HG03139 (cell line): Measurements from ENCODE around the gene CLCNKA.
"Not testable (repeated sequence)": the region's sequence is repeated elsewhere in the genome, so short reads cannot be mapped to it uniquely, and the experiment has no call there.

Experiments used
- ATAC-seq: cut with Tn5 transposase; IDR thresholded peaks from one replicate; pipeline ENCODE4 v1.9.1; 2021; ENCODE audit not compliant: unreplicated experiment

Gene CLCNKA

DNA sequence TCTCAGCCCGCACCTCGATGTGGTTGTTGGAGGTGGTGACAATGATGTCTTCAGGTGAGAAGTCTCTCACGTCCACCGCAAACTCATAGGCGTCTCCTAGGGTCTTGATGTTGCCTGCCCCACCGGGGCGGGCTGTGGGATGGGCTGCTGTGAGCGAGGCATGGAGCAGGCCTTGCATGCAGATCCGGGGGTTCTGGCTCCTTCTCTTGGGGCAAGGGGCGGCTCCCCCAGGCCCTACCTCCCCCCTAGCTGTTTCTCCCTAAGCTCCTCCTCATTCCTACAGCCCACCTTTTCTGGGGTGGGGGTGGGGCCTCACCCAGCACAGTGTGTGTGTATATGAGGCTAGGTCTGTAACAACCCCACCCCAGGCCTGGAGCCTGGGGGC is 4.8 kb upstream of the CLCNKA start:
- no peak for ATAC-seq

DNA sequence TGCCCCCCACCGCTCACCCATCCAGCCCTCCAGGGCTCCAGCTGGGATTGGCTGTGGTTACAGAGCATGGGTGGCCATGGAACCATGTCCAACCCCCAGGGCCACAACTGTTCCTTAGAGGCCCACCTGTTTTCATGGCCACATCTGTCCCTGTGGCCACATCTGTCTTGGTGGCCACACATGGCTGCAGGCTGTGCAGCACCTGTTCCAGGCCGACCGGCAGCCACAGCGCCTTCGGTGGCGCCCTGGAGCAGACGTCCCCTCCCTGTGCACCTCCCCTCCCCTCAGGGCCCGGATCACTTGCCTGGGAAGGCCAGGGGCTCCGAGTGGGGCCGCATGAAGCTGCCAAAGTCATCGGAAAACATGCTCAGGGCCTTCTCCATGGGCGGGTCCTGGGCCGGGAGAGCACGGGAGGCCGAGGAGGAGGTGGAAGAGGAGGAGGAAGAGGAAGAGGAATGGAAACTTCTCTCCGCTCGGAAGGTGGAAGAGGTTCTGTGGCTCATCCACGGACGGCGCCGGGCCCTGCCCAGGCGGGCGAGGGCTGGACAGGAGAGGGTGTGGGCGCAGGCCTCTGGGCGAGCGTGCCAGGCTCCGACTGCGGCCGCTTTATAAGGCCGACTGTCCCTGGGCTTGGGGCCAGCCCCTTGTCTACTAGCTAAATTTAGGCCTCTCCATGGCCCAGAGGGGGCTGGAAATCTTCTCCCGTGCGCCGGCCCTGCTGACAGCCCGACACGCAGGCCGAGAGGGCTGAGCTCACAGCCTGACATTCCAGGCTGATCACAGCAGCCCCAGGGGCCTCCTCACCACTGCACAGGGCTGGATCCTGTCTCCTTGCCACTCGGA is 4.2 kb upstream of the CLCNKA start, which contains the start of gene HSPB7:
TSS of gene HSPB7 (minus strand) at position 583 of the 843 bp plus-strand sequence. CDS start at position 503, 80 bp downstream.
- ATAC-seq, result no peak

DNA sequence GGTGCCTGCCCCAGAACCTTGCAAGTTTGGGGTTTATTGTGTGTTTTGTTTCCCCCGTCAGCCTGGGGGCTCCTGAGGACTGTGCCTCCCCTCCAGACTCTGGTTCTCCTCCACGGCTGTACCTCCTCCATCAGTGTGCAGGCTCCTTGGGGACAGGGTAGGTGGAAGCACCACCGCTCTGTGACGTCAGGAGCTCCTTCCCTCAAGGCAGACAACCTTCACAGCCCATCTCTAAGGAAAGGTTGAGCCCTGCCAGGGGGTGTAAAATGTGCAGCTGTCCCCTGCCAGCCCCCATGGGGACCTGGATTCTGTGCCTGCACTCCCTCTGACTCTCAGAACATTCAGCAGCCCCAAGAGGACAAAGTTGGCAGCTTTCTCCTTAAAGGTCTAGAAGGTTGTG is 3.5 kb upstream of the CLCNKA start:
- ATAC-seq, result no peak

DNA sequence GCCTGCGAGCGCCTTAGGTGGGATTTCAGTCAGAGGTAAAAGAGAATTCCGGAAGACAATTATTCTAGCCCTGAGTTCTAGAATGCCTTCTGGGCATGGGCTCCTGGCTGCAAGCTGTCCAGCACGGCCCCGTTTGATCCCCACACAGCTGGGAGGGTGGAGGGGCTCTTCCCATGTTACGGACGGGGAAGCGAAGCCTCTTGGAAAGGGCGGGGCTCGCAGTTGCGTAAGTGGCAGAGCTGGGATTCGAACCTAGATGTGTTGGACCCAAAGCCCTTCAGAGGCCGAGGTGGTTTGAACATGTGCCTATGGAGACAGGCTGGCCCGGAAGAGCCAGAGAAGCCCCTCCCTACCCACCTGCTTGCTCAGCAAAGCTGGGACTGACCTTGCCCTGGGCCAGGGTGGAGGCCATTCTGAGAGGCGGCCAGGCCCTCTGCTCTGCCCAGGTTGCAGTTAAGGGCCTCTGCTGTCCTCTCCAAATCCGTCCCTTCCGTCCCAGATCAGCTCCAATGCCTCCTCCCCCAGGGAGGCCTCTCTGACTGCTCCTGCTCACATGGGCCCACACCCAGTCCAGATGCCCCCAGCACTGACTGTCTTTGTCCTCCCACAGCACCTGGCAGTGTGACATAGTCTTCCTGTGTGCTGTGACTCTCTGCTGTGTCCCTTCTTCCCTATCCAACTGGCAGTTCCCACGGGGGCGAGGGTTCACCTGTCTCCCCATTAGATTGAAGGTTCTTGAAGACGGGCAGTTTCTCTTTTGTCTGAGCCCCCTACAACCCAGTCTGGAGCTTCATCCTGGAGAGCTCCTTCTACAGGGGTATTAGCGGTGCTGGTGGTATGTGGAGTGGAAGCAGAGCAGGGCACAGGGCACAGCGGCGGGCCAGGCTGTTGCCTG is 2.8 kb upstream of the CLCNKA start:
- no peak for ATAC-seq

DNA sequence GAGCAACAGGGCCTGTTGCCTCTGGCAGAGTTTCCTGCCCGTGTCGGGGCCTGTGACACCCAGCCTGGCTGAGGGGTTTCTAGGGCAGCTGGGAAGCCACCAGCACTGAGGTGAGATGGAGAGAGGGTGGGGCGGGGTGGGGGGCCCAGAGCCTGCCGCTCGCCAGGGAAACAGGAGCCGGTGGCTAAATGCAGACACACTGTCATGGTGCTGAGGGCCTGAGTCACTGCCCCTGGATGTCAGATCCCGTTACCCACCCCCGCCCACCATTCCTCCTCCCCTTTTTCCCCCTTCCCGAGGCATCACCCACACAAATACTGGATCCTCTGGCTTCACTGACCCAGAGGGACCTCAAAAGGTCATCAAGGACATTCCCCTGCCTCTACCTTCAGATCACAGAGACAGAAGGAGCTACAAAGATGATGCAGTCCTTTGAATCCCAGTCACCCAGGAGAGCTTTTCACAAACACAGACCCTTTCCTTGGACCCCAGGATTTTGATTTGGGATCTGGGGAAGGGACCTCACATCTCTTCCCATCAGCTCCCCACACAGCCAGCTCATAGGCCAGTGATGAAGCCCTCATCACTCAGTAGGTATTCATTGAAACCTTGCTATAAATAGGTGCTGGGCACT is 2.1 kb upstream of the CLCNKA start:
- no peak for ATAC-seq

DNA sequence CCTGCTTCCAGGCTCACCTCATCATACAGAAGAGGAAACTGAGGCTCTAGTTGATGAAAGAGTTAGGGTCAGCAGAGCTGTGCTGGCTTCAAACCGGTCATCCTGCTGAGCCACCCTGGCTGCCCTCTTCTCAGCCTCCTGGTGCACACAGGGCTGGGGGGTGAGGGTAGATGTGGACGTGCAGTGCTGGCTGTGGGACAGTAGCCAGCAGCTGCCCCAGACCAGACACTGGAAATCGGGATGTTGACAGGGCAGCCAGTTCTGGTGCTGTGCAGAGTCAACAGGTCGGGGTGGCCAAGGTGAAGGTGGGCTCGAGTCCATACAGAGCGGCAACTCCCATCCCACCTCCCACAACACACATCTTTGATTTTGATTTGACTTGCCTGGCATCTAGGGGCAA is 1.5 kb upstream of the CLCNKA start:
- no peak for ATAC-seq

DNA sequence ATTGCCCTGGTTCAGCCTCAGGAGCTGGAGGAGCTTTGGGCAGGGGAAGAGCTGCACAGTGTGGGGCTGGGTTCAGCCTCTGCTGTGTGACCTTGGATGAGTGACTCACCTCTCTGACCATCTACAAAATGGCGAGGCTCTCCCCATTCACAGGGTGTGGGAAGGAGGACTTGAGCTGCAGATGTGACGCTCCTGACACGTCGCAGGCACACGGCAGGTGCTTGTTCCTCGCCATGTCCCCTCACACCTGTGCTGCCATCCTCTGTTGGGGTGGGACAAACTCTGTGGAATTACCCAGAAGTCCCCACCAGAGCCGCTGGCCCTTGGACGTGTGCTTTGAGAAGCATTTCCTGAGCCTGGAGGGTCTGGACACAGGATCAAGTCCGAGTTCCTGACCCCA is 958 bp upstream of the CLCNKA start:
- not testable (repeated sequence) for ATAC-seq

DNA sequence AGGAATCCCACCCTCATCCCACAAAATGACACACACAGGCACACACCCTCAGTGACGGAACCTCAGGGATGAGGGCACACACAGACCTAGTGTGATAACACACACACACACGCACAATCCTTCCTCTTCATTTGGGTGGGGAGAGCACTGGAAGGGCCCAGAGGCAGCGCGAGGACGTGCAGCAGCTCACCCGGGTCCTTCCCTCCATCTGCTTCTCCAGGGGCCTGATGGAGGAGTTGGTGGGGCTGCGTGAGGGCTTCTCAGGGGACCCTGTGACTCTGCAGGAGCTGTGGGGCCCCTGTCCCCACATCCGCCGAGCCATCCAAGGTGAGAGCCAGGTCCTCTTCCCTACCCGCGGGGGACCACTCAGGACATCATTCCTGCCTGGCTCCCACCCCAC is 557 bp downstream of the CLCNKA start:
- no peak for ATAC-seq

DNA sequence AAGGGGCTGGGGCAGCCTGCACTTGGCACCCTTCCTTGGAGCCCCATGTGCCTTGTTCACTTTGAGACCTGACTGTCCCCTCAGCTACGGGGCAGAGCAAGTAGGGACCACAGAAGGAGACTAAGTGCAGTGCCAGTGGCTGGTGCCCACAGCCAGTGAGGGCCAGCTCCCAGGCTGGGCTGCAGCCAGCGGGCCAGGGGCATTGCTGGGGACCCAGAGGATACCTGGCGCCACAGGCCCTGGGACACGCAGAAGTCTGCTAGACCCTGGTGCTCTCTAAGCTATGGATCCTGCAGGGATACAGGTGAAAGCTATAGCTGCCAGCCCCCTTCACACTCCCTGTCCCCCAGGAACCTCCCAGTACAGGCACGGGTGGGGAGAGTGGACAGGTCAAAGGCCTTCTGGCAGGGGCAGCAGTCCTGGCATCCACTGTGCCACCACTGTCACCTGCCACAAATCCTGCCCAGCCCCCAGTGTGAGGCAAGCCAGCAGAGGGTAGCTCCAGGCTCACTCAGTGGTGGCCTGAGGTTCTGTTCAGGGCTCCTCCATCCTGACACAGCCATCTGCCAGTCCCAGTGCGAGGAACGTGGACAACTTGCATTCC is 1.3 kb downstream of the CLCNKA start:
- no peak for ATAC-seq

DNA sequence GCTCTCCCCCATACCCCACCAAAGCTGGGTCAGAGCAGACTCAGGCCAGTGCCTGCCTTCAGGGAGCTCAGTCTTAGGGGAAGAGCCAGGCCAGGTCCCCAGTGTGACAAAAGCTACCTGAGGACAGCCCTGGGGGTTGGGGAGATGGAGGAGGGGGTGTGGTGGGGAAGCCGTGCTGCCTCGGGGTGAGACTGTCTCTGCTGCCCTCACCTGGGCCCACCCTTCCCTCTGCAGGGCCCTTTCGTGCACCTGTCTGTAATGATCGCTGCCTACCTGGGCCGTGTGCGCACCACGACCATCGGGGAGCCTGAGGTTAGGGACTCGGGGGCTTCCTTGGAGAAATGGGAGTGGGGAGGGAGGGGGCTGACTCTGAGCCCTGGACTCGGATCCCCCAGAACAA is 4.5 kb downstream of the CLCNKA start:
- ATAC-seq, result not testable (repeated sequence)

DNA sequence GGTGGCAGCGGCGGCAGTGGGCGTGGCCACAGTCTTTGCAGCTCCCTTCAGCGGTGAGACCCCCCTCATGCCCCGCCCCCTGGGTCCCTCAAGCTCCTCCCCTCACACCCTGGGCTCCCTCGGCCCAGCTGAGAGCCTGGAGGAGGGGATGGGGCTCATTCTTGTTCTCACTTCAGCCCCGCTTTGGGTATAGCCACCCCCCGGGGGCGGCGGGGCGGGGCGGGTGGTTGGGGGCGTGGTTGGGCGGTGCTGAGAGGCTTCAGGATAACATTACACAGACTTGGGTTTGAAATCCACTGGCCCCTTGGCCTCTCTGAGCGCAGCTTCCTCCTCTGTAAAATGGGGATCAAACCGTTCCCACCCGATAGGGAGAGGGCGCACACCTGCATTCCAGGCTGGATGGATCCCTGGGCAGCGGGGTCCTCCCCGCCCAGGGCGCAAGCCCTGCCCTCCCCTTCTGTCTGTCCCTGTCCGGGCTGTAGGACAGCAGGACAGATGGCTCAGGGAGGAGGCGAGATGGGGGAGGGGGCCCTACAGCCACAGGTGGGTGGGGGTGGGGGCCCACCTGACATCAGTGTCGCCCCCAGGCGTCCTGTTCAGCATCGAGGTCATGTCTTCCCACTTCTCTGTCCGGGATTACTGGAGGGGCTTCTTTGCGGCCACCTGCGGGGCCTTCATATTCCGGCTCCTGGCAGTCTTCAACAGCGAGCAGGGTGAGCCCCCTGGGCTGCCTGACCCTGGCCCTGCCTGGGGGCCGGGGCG is 5.1 kb downstream of the CLCNKA start:
- no peak for ATAC-seq

DNA sequence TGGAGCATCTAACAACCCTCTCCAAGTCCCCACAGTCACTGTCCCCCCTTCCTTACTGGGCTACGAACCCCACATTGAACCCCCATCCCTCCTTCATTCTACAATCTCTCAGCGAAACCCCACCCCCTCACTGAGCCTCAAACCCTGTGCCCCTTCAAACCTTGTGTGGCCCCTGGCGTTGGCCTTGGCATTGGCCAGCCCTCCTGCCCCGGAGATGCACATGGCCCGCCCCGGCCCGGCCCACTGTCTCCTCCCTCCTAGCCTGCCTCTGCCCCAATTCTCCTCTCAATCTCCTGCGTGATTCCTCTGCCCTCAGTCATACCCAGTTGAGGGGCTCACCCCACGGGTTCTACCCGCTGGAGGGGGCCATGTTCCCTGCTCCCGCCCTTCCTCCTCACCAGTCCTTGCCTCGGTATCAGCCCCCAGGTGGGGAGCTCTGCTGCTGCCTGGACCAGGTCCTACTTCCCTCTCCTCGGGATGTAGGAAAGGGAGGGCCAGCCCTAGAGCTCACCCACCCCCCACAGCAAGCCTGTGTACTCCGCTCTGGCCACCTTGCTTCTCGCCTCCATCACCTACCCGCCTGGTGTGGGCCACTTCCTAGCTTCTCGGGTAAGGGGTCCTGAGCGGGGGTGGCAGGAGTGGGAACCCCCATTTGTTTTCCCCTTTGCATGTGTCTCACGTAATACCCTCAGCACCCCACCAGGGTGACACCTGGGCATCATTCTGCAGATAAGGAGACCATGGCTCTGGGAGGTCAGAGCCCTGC is 6.6 kb downstream of the CLCNKA start:
- no peak for ATAC-seq

DNA sequence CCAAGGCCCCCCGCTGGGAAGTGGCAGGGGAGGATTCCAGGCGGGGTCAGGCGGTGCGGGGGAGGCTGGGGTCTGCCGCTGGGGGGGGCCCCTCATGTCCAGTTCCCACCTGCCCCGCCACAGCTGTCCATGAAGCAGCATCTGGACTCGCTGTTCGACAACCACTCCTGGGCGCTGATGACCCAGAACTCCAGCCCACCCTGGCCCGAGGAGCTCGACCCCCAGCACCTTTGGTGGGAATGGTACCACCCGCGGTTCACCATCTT is 7.1 kb downstream of the CLCNKA start:
- not testable (repeated sequence) for ATAC-seq

DNA sequence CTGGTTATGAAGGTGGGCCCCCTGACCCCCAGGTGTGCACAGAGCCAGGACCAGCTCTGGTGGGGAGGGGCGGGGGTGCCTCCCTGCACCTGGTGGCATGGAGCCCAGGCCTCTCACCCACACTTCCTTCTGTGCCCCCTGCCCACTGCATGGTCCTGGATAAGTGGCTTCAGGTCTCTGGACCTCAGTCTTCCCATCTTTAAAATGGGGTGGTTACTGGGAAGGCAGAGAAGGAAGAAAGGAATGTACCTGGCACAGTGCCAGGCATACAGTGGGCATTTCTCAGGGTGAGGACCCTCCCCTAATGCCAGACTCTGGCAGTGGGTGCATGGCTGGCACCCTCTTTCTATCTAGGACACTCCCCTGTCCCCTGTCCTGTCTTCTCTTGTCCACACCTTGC is 7.5 kb downstream of the CLCNKA start:
- ATAC-seq, result no peak

DNA sequence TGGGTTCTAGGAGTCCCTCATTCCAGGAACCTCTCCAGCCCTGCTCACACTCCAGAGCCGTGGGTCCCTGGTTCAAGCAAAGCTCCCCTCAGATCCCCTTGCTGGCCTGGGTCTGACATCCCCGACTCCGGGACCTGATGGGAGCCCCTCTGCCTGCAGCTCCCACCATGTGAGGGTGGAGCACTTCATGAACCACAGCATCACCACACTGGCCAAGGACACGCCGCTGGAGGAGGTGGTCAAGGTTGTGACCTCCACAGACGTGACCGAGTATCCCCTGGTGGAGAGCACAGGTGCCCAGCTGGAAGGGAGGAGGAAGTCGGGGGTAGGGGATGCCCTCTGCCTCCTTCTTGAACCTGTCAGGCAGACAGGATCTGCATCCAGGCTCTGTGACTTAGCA is 9.7 kb downstream of the CLCNKA start:
- no peak for ATAC-seq

DNA sequence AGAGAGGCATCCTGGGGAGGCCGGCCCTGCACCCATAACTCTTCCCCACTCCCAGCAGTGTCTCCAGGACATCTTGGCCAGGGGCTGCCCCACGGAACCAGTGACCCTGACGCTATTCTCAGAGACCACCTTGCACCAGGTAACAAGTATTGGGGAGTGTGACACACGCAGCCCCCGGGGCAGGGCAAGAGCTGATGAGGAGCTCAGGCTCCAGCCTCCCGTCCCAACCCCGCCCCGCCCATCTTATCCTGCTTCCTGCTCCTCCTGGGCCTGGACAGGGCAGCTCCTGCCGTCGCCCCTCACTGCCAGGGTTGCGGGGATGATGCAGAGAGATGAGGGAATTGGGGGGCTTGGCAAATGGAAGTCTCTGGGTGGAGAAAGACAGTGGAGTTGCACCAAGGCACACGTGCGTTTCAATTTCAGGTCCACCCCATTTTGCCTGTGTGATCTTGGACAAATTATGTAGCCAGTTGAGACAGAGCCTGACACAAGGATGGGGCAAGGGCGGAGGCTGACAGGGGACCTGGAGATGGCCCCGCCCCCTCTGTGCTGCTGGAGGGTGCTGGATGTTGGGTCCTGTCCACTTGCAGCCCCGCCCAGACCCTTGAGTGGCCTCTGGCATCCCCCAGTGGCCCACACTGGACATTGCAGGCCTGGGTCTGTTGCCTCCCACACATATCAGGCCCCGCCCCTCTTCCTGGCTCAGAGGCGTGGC is 10.7 kb downstream of the CLCNKA start:
- ATAC-seq, result peak; percentile 61

DNA sequence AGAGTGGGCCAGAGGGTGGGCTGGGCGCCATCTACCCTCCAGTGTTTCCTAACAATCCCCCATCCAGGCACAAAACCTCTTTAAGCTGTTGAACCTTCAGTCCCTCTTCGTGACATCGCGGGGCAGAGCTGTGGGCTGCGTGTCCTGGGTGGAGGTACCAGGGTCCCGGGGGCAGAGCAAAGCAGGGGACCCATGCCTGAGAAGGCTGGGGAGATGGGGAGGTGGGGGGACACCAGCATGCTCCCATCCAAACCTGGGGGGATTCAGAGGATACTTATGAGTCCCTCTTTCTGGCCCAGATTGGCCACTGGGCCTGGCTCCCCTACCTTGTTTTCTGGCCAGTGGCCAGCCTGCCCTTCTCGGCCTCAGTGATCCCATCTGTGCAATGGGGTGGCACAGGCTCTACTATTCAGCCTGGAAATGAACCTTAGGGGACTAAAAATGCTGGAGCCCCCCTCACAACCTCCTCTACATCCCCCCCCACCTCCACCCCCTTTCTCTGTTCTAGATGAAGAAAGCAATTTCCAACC is 11.3 kb downstream of the CLCNKA start:
- ATAC-seq, result not testable (repeated sequence)

DNA sequence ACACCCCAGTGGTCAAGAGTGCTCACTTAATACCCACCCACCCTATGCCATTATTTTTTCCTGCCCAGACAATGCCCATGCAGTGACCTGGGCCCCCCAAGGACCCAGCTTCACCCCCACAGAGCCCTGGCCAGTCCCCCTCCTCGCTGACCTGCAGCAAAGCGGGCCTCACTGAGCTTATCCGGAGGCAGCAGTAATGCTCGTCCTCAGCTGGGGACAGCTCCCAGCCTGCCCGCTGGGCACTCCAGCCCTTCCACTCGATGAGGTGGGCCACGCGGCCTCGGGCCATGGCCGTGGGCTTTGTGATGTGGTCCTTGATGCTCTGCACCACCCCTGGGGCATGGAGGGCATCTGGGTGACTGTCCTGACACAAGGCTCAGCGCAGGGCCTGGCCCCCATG is 14.6 kb downstream of the CLCNKA start:
- not testable (repeated sequence) for ATAC-seq

DNA sequence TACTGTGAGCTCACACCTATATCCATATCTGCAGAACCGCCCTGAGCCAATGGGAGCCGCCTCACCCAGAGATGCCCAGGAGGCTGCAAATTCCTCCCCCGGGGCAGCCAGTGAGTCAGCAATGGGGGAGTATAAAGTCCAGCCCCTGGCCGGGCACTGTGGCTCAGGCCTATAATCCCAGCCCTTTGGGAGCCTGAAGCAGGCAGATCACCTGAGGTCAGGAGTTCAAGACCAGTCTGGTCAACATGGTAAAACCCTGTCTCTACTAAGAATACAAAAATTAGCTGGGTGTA is 16.7 kb downstream of the CLCNKA start:
- no peak for ATAC-seq
